Adipose tissue (tissue), 3 donors: ENCODE data around the gene HERC2. TPM values are rescaled to one million over a fixed set of nuclear protein-coding genes. Genes with fewer than 3 reads are reported as not detected.
"Not testable (repeated sequence)": the region's sequence is repeated elsewhere in the genome, so short reads cannot be mapped to it uniquely, and the experiment has no call there.

Source experiments
- H3K27ac ChIP-seq: one replicate; pipeline ENCODE4 v1.5.1; 2013; ENCODE audit warnings: low read depth, low read length
- WGBS, 3 donors: extraction: QIAGEN DNeasy Blood & Tissue Kit; methylation state at CpG; one replicate each; pipeline ENCODE4 v1.1.7; 2013; 5-methylcytosine and 5-hydroxymethylcytosine counted together
- polyA plus RNA-seq, 3 donors: library from polyadenylated mRNA; stranded (reverse); fragments of 200-250 nt; gene quantifications; one replicate each; pipeline ENCODE4 v1.2.3, GENCODE V29; 2013
- donor health status: healthy with polysubstance abuse.
- donor health status: Bipolar disorder and iron deficiency.
- donor health status: healthy.

HERC2 gene
- polyA plus RNA-seq, 3 donors, result 15.5 to 36.7 (median 27.5) TPM

- 73 to 89% (median 74%) methylated on average over 6 to 7 of the region's 7 CpGs for WGBS, 3 donors
- H3K27ac ChIP-seq, result not testable (repeated sequence)
Observed at GRCh38 chr15:28288830-28289693, 32.9 kb downstream of the HERC2 start.

GRCh38 chr15:28286659-28287058, 35.3 kb downstream of the HERC2 start:
- not testable (repeated sequence) for H3K27ac ChIP-seq
- 78 to 80% (median 79%) methylated on average over 7 to 8 of the region's 8 CpGs for WGBS, 3 donors

- WGBS, 3 donors, result 94 to 95% (median 94%) methylated on average over 3 of the region's 3 CpGs
- H3K27ac ChIP-seq, result no peak overlapping the region
Observed at GRCh38 chr15:28286031-28286430, 35.9 kb downstream of the HERC2 start.

- 93 to 97% (median 93%) methylated on average over 7 of the region's 7 CpGs for WGBS, 3 donors
- H3K27ac ChIP-seq, result no peak overlapping the region
Observed at GRCh38 chr15:28281876-28282275, 40.1 kb downstream of the HERC2 start.

- WGBS, 3 donors, result 97 to 98% (median 98%) methylated on average over 16 of the region's 16 CpGs
- H3K27ac ChIP-seq, result no peak overlapping the region
Observed at GRCh38 chr15:28274635-28275034, 47.3 kb downstream of the HERC2 start.

- WGBS, 3 donors, result 89 to 91% (median 90%) methylated on average over 27 of the region's 27 CpGs
- H3K27ac ChIP-seq, result no peak overlapping the region
Observed at GRCh38 chr15:28273873-28274610, 47.9 kb downstream of the HERC2 start.

- WGBS, 3 donors, result 59 to 69% (median 59%) methylated on average over 5 of the region's 5 CpGs
- no peak overlapping the region for H3K27ac ChIP-seq
Observed at GRCh38 chr15:28273468-28273867, 48.5 kb downstream of the HERC2 start.

GRCh38 chr15:28272587-28272986, 49.4 kb downstream of the HERC2 start:
- H3K27ac ChIP-seq, result no peak overlapping the region
- WGBS, 3 donors, result 93 to 97% (median 96%) methylated on average over 8 of the region's 8 CpGs

GRCh38 chr15:28271697-28272260, 50.2 kb downstream of the HERC2 start:
- 92 to 95% (median 92%) methylated on average over 15 of the region's 15 CpGs for WGBS, 3 donors
- H3K27ac ChIP-seq, result no peak overlapping the region

- H3K27ac ChIP-seq, result no peak overlapping the region
- 80 to 91% (median 88%) methylated on average over 8 of the region's 8 CpGs for WGBS, 3 donors
Observed at GRCh38 chr15:28269097-28269496, 52.9 kb downstream of the HERC2 start.

GRCh38 chr15:28267727-28268126, 54.3 kb downstream of the HERC2 start:
- no peak overlapping the region for H3K27ac ChIP-seq

- no peak overlapping the region for H3K27ac ChIP-seq
- WGBS, 3 donors, result 94 to 96% (median 94%) methylated on average over 29 of the region's 29 CpGs
Observed at GRCh38 chr15:28265334-28266019, 56.5 kb downstream of the HERC2 start.

- H3K27ac ChIP-seq, result no peak overlapping the region
- 66 to 95% (median 95%) methylated on average over 6 of the region's 6 CpGs for WGBS, 3 donors
Observed at GRCh38 chr15:28264166-28264565, 57.8 kb downstream of the HERC2 start.

- no peak overlapping the region for H3K27ac ChIP-seq
Observed at GRCh38 chr15:28262438-28262837, 59.5 kb downstream of the HERC2 start.

GRCh38 chr15:28260722-28261121, 61.3 kb downstream of the HERC2 start:
- H3K27ac ChIP-seq, result no peak overlapping the region
- WGBS, 3 donors, result 56 to 78% (median 66%) methylated on average over 5 of the region's 5 CpGs

GRCh38 chr15:28260317-28260716, 61.7 kb downstream of the HERC2 start:
- WGBS, 3 donors, result 89 to 96% (median 90%) methylated on average over 3 of the region's 3 CpGs

GRCh38 chr15:28255965-28256364, 66.0 kb downstream of the HERC2 start:
- WGBS, 3 donors, result 96 to 97% (median 96%) methylated on average over 15 of the region's 15 CpGs
- no peak overlapping the region for H3K27ac ChIP-seq

More at GRCh38 chr15:28260317-28260716, 61.7 kb downstream of the HERC2 start:
- H3K27ac ChIP-seq, result no peak overlapping the region

- no peak overlapping the region for H3K27ac ChIP-seq
- WGBS, 3 donors, result 88 to 94% (median 92%) methylated on average over 6 of the region's 6 CpGs
Observed at GRCh38 chr15:28252831-28253230, 69.1 kb downstream of the HERC2 start.

GRCh38 chr15:28246605-28247004, 75.4 kb downstream of the HERC2 start:
- no peak overlapping the region for H3K27ac ChIP-seq
- WGBS, 3 donors, result 90 to 97% (median 96%) methylated on average over 5 of the region's 5 CpGs
